ENCODE data around the gene UBE2L6. TPM values are rescaled to one million over a fixed set of nuclear protein-coding genes. Genes with fewer than 3 reads are reported as not detected.

The UBE2L6 gene
- total RNA-seq, 2 donors from 2014 or later, result 8.1 to 11.3 TPM

DNA sequence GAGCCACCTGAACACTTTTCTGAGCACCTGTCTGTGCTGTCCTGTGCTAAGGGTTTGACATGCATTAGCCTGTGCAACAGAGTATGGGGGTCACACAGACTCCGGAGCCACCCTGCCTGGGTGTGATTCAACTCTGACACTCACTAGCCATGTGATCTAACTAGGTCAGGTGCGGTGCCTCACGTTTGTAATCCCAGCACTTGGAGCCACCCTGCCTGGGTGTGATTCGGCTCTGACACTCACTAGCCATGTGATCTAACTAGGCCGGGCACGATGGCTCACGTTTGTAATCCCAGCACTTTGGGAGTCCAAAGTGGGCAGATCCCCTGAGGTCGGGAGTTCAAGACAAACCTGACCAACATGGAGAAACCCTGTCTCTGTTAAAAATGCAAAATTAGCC lies 11.4 kb downstream of the UBE2L6 start:
- no peaks in the 10 kb centered on the region for H3K36me3 ChIP-seq (ENCODE audit: control insufficient read depth, insufficient read depth, low read length)
- H3K27me3 ChIP-seq (ENCODE audit: control insufficient read depth, insufficient read depth, low read length, poor library complexity, severe bottlenecking), result no peaks in the 10 kb centered on the region
- H3K9me3 Mint-ChIP-seq, result no peaks in the 10 kb centered on the region
- TF ChIP-seq, protein P1, sequence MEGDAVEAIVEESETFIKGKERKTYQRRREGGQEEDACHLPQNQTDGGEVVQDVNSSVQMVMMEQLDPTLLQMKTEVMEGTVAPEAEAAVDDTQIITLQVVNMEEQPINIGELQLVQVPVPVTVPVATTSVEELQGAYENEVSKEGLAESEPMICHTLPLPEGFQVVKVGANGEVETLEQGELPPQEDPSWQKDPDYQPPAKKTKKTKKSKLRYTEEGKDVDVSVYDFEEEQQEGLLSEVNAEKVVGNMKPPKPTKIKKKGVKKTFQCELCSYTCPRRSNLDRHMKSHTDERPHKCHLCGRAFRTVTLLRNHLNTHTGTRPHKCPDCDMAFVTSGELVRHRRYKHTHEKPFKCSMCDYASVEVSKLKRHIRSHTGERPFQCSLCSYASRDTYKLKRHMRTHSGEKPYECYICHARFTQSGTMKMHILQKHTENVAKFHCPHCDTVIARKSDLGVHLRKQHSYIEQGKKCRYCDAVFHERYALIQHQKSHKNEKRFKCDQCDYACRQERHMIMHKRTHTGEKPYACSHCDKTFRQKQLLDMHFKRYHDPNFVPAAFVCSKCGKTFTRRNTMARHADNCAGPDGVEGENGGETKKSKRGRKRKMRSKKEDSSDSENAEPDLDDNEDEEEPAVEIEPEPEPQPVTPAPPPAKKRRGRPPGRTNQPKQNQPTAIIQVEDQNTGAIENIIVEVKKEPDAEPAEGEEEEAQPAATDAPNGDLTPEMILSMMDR (conservative IDR thresholded peaks at IDR 0.05), result no peak
- no peaks in the 10 kb centered on the region for H3K27me3 Mint-ChIP-seq (ENCODE audit: insufficient read depth)
- no peak for DNase-seq
- H3K27ac ChIP-seq (ENCODE audit: low read depth, low read length), result no peak overlapping the region
- no peak overlapping the region for H3K4me3 Mint-ChIP-seq
- no peak overlapping the region for H3K27ac Mint-ChIP-seq
- peaks cover 9% of the 10 kb centered on the region for H3K4me1 Mint-ChIP-seq
- H3K4me3 ChIP-seq (ENCODE audit: low read length), result no peak overlapping the region
- 94 to 95% methylated on average over 8 of the region's 8 CpGs for WGBS, 2 experiments (ENCODE audit: insufficient coverage in 1 of 2, insufficient read length in 1 of 2)
- no peaks in the 10 kb centered on the region for H3K9me3 ChIP-seq (ENCODE audit: control insufficient read depth, low read length)
- no peaks in the 10 kb centered on the region for H3K4me1 ChIP-seq (ENCODE audit: control insufficient read depth, insufficient read depth, low read length)
- no peaks in the 10 kb centered on the region for H3K36me3 Mint-ChIP-seq (ENCODE audit: low read depth)
- H3K9ac ChIP-seq (ENCODE audit: extremely low read depth, low read length, poor library complexity, severe bottlenecking), result no peak overlapping the region

DNA sequence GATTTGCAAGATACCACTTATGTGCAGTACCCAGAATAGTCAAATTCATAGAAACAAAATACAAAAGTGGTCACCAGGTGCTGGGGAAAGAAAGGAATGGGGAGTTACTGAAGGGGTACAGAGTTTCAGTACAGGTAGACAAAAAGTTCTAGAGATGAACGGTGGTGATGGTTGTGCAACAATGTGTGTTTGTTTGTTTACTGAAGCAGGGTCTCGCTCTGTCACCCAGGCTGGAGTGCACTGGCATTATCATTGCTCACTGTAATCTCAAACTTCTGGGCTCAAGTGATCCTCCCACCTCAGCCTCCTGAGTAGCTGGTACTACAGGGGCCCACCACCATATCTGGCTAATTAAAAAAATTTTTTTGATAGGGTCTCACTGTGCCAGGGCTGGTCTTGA lies 12.1 kb downstream of the UBE2L6 start:
- Mint-ChIP-seq H3K27ac (no peak overlapping the region), H3K4me3 (no peak overlapping the region), H3K9me3 (no peaks in the 10 kb centered on the region), H3K36me3 (ENCODE audit: low read depth) (no peaks in the 10 kb centered on the region), H3K4me1 (peaks cover 9% of the 10 kb centered on the region), H3K27me3 (ENCODE audit: insufficient read depth) (no peaks in the 10 kb centered on the region)
- Histone ChIP-seq H3K4me3 (ENCODE audit: low read length) (no peak overlapping the region), H3K4me1 (ENCODE audit: control insufficient read depth, insufficient read depth, low read length) (peaks cover 4% of the 10 kb centered on the region), H3K36me3 (ENCODE audit: control insufficient read depth, insufficient read depth, low read length) (no peaks in the 10 kb centered on the region), H3K9ac (ENCODE audit: extremely low read depth, low read length, poor library complexity, severe bottlenecking) (no peak overlapping the region), H3K9me3 (ENCODE audit: control insufficient read depth, low read length) (no peaks in the 10 kb centered on the region), H3K27me3 (ENCODE audit: control insufficient read depth, insufficient read depth, low read length, poor library complexity, severe bottlenecking) (no peaks in the 10 kb centered on the region), H3K27ac (ENCODE audit: low read depth, low read length) (no peak overlapping the region)
- DNase-seq, result no peak
- 92 to 100% methylated on average over 1 to 2 of the region's 2 CpGs for WGBS, 2 experiments (ENCODE audit: insufficient coverage in 1 of 2, insufficient read length in 1 of 2)
- TF ChIP-seq, protein P1 (conservative IDR thresholded peaks at IDR 0.05), result no peak

DNA sequence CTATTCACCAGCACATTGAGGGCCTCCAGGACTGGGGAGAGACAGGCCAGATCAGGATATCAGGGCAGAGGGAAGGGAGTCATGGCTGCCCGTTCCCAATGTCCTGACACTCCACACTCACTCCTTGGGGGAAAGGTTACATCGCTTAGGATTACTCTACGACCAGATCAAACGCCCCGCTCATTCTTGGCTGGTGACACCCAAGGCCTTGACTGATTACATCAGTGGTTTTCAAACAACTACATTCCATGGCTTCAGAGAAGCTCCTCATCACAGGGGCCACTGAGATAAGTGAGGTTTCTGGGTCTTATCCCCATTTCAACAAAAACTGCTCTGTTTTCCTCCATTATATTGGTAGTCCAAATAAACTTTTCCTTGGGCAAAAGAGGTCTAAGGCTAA lies 15.0 kb downstream of the UBE2L6 start:
- H3K36me3 ChIP-seq (ENCODE audit: control insufficient read depth, insufficient read depth, low read length), result no peaks in the 10 kb centered on the region
- H3K27me3 ChIP-seq (ENCODE audit: control insufficient read depth, insufficient read depth, low read length, poor library complexity, severe bottlenecking), result no peaks in the 10 kb centered on the region
- Mint-ChIP-seq H3K9me3 (no peaks in the 10 kb centered on the region), H3K27ac (peak overlapping the region; percentile 55), H3K4me3 (no peak overlapping the region), H3K36me3 (ENCODE audit: low read depth) (no peaks in the 10 kb centered on the region), H3K27me3 (ENCODE audit: insufficient read depth) (no peaks in the 10 kb centered on the region), H3K4me1 (peaks cover 14% of the 10 kb centered on the region)
- no peak overlapping the region for H3K27ac ChIP-seq (ENCODE audit: low read depth, low read length)
- 92% methylated on average over 5 of the region's 5 CpGs; no CpG with 5 or more reads in 1 of the 2 experiments for WGBS, 2 experiments (ENCODE audit: insufficient coverage in 1 of 2, insufficient read length in 1 of 2)
- TF ChIP-seq, protein P1 (conservative IDR thresholded peaks at IDR 0.05), result no peak
- H3K9me3 ChIP-seq (ENCODE audit: control insufficient read depth, low read length), result no peaks in the 10 kb centered on the region
- H3K4me1 ChIP-seq (ENCODE audit: control insufficient read depth, insufficient read depth, low read length), result peaks cover 8% of the 10 kb centered on the region
- no peak overlapping the region for H3K9ac ChIP-seq (ENCODE audit: extremely low read depth, low read length, poor library complexity, severe bottlenecking)
- DNase-seq, result no peak
- H3K4me3 ChIP-seq (ENCODE audit: low read length), result no peak overlapping the region

All from endodermal cell (in vitro differentiated cells).